NB4 (cell line): ENCODE data around the gene BIK.

ENCODE experiments used
- DNase-seq: peaks from one replicate; pipeline ENCODE4 v3.0.0; 2010; ENCODE audit warnings: low read depth
- H3K4me3 ChIP-seq: one replicate; pipeline ENCODE4 v1.5.1; 2011; ENCODE audit warnings: mild to moderate bottlenecking, low read depth, low read length, moderate library complexity
- MYC ChIP-seq: IDR thresholded peaks from 2 replicates; pipeline ENCODE4 v1.6.1; 2011; ENCODE audit warnings: low read depth, low read length
- POLR2A ChIP-seq: IDR thresholded peaks from 2 replicates; pipeline ENCODE4 v1.6.1; 2011; ENCODE audit warnings: mild to moderate bottlenecking; ENCODE audit not compliant: insufficient read length; ENCODE audit errors: extremely low read depth
- TF ChIP-seq, protein P1 (sequence below): IDR thresholded peaks from 2 replicates; pipeline ENCODE4 v1.6.1; 2011; ENCODE audit warnings: low read depth, low read length
- TF ChIP-seq, protein P2 (sequence below): IDR thresholded peaks from one replicate; pipeline ENCODE4 v1.5.1; 2012; ENCODE audit warnings: low read depth, low read length

BIK gene

DNA sequence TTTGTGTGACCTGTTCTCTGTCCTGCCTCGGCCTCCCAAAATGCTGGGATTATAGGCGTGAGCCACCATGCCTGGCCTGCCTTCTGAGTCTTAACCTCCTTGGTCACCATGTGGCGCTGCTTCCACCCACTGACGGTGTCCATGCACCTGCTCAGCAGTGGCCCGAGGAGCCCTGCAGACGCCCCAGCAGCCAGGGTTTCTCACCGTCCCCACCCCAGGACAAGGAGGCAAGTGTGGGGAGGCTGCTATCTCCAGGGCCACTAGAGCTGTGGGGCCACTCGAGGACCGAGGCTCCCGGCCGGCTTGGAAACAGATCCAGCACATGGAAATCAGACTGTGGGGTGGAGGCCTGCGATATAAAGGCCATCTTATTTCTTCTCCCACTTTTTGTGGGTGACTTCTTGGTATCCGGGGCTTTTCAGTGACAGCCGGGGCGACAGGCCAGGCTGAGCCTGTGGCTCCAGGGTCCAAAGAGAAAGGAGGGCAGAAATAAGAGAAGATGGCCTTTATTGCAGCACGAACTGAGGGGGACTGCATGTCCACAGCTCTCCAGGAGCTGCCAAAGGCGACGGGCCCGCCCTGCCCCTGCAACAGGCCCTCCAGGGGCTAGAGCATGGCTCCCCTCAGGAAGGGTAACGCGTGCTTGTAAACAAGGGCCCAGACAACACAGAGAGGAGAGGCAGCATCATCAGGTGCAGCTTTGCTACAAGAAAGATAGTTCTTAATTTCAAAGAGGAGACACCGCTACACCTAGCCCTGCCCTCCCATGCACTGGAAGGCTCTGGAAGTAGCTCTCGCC lies 55.8 kb downstream of the BIK start:
- no peak overlapping the region for H3K4me3 ChIP-seq
- TF ChIP-seq, protein P1, sequence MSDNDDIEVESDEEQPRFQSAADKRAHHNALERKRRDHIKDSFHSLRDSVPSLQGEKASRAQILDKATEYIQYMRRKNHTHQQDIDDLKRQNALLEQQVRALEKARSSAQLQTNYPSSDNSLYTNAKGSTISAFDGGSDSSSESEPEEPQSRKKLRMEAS, result no peak
- TF ChIP-seq MYC (no peak), POLR2A (no peak)
- TF ChIP-seq, protein P2, sequence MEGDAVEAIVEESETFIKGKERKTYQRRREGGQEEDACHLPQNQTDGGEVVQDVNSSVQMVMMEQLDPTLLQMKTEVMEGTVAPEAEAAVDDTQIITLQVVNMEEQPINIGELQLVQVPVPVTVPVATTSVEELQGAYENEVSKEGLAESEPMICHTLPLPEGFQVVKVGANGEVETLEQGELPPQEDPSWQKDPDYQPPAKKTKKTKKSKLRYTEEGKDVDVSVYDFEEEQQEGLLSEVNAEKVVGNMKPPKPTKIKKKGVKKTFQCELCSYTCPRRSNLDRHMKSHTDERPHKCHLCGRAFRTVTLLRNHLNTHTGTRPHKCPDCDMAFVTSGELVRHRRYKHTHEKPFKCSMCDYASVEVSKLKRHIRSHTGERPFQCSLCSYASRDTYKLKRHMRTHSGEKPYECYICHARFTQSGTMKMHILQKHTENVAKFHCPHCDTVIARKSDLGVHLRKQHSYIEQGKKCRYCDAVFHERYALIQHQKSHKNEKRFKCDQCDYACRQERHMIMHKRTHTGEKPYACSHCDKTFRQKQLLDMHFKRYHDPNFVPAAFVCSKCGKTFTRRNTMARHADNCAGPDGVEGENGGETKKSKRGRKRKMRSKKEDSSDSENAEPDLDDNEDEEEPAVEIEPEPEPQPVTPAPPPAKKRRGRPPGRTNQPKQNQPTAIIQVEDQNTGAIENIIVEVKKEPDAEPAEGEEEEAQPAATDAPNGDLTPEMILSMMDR, result no peak
- DNase-seq, result no peak

DNA sequence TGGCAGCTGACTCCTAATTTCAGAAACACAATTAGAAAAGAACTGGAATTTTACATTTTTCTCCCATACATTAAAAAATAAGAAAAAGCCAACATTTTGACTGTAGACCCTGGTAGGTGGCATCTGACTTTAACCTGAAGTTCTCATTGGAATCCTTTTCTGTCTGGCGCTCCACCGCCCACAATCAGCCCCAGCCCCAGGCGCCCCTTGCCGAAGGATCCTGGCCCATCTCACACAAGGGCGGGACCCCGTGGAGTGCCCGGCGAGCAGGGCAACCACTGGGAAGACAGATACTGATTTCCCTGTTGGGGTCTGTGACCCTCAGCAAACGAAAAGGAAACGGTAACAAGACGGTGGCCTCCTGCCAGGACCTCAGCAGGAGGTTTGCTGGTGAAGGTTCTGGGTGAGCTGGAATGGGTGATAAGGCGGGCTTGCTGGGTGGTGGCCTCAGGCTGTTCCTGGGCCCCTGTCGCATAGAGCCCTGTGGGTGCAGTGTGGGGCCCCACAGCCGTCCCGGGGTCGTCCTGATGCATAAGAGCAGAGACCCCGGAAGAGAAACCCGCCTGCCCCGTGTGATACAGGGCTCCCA lies 56.5 kb downstream of the BIK start:
- TF ChIP-seq POLR2A, result no peak
- no peak overlapping the region for H3K4me3 ChIP-seq
- no peak for DNase-seq

DNA sequence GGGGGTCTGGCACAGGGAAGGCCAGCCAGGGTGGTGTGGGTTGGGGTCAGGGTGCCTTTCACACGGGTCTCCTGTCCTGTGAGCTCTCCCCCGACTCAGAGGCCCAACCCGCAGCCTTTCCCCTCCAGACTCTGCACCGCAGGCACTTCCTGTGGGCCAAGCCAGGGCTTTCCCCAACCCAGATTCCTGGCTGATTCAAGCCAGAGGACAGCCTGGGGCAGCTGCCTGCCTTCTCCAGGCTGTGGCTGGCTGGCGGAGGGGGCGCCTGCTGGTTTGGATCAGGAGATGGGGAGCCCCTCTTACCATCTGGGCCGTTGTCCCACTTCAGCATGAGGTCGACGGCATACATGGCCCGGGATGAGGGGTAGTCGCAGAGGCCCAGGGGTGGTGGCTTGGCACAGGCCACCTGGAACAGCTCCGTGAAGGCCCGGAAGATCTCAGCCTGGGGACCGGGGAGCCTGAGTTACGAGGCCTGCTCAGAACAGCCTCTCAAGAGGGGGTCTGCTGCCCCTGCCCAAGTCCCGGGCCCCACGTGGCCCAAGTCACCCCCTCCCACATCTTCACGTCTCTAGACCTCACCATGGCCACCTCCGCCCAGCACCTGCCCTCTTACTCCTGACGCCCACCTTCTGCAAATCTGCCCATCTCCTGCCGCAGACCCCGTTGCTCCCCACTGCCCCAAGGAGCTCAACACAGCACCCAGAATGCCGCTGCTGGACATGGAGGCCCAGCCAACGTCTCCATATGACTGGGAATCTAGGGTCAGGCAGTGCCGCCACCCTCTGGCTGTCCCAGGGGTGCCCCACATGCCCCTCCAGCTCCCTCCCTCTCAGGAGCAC lies 58.1 kb downstream of the BIK start:
- DNase-seq, result no peak
- TF ChIP-seq MYC (no peak), POLR2A (no peak)
- TF ChIP-seq, protein P1, result no peak
- TF ChIP-seq, protein P2, result no peak
- no peak overlapping the region for H3K4me3 ChIP-seq

DNA sequence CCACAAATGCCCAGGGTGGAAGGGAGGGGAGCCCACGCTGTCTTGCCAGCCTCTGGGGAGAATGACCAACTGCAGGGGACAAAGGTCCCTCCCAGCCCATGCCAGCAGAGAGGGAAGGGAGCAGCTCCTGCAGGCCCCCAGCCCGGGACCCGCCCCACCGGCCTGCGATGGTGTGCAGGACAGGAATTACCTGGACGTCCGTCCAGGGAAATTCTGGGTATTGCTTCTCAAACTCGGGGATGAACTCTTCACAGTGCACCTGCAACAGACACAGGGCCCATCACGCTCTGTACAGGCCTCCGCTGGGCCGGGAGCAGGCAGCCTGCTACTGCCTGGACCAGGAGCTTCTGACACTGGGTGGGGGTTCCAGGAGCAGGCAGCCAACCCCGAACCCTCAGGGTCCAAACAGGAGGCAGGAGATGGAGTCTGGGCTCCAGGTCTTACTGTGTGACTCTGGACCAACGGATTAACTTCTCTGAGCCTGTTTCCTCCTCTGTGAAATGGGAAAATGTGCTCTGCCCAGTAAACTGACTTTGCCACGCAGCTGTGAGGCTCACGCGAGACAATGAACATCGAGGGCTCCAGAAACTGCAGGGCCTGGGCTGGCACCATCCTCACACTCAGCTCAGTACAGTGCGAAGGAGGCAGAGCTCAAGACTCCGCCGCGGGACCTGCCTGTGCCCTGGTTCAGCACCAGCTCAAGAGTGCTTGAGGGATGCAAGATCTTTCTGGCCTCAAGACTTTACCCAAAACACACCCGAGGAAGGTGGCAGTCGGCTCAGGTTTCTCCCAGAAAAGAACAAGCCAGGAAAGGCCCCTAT lies 59.0 kb downstream of the BIK start:
- DNase-seq, result no peak
- TF ChIP-seq POLR2A, result no peak
- TF ChIP-seq, protein P2, result no peak
- TF ChIP-seq, protein P1, result no peak
- TF ChIP-seq MYC, result no peak
- no peak overlapping the region for H3K4me3 ChIP-seq

DNA sequence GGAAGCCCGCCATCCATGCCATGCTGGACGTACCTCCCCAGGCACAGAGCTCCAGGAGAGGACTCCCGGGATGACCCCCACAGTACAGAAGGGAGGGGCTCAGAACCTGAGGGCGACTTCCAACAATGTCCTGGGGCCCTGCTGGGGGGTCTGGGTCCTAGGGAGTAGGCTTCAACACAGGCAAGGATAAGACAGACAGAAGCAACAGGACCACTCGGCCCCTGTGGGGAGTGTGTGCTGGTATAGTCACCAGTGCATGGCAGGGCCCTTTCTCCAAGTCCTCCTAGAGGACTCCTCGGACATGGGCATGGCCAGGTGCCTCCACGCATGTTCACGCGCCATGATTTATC lies 59.6 kb downstream of the BIK start:
- H3K4me3 ChIP-seq, result no peak overlapping the region
- no peak for DNase-seq
- no peak for TF ChIP-seq MYC
- TF ChIP-seq, protein P1, result no peak

DNA sequence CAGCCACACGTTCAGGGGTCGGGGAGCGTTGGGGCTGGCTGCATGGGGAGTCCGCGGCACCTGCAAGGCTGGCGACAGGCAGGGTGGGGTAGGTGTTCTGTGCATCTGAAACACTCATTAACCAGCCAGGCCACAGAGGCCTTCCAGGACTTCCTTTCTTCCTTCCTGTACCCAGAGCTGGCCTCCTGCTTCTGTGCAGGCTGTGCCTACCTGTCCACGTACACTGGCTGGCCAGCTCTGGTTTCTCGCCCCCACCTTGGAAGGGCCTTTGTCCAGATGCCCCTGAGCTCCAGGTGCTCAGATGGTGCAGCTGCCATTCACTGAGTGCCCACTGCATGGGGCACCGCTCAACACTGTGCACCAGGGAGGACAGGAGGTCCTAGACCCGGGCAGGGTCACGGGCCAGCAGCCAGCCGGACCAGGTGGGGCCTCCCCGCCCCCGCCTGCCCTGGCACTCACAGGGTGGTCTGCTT lies 60.5 kb downstream of the BIK start:
- no peak for DNase-seq
- H3K4me3 ChIP-seq, result no peak overlapping the region
- TF ChIP-seq, protein P1, result no peak
- TF ChIP-seq, protein P2, result no peak
- no peak for TF ChIP-seq MYC
- TF ChIP-seq POLR2A, result no peak
